ENCODE results near the gene NFYB.

NFYB gene

GRCh38 chr12:104137902-104138796 lies at the start of gene NFYB:
NFYB (minus strand) TSS chr12:104138210; CDS start chr12:104135453, 2,757 bp downstream.
- in situ Hi-C loops (cut with HindIII; ENCODE audit: low sequenced_read_pairs) = no loop called here
- H3K4me3 ChIP-seq (ENCODE audit: low read depth, low read length) = peak within 1 kb of the TSS; percentile 70
- TF ChIP-seq CTCF (IDR thresholded peaks at IDR 0.05; ENCODE audit: low read depth, low read length, missing control alignments) = no peak
- peak; percentile 95 for DNase-seq (ENCODE audit: low read depth)

- DNase-seq (ENCODE audit: low read depth) = no peak
- TF ChIP-seq CTCF (IDR thresholded peaks at IDR 0.05; ENCODE audit: low read depth, low read length, missing control alignments) = no peak
- no peak overlapping the region for H3K4me3 ChIP-seq (ENCODE audit: low read depth, low read length)
- in situ Hi-C loops (cut with HindIII; ENCODE audit: low sequenced_read_pairs) = no loop called here
Measured at GRCh38 chr12:104187446-104188155, 49.6 kb upstream of the NFYB start.

GRCh38 chr12:104183443-104183842 lies 45.4 kb upstream of the NFYB start:
- in situ Hi-C loops (cut with HindIII; ENCODE audit: low sequenced_read_pairs) = no loop called here
- TF ChIP-seq CTCF (IDR thresholded peaks at IDR 0.05; ENCODE audit: low read depth, low read length, missing control alignments) = no peak
- no peak overlapping the region for H3K4me3 ChIP-seq (ENCODE audit: low read depth, low read length)
- no peak for DNase-seq (ENCODE audit: low read depth)

- no peak overlapping the region for H3K4me3 ChIP-seq (ENCODE audit: low read depth, low read length)
- DNase-seq (ENCODE audit: low read depth) = no peak
- no peak for TF ChIP-seq CTCF (IDR thresholded peaks at IDR 0.05; ENCODE audit: low read depth, low read length, missing control alignments)
- in situ Hi-C loops (cut with HindIII; ENCODE audit: low sequenced_read_pairs) = no loop called here
Measured at GRCh38 chr12:104182621-104183378, 44.8 kb upstream of the NFYB start.

- TF ChIP-seq CTCF (IDR thresholded peaks at IDR 0.05; ENCODE audit: low read depth, low read length, missing control alignments) = no peak
- peak; percentile 86 for DNase-seq (ENCODE audit: low read depth)
- in situ Hi-C loops (cut with HindIII; ENCODE audit: low sequenced_read_pairs) = no loop called here
- no peak overlapping the region for H3K4me3 ChIP-seq (ENCODE audit: low read depth, low read length)
Measured at GRCh38 chr12:104182144-104182543, 44.1 kb upstream of the NFYB start.

GRCh38 chr12:104181313-104181712 lies 43.3 kb upstream of the NFYB start:
- in situ Hi-C loops (cut with HindIII; ENCODE audit: low sequenced_read_pairs) = no loop called here
- no peak overlapping the region for H3K4me3 ChIP-seq (ENCODE audit: low read depth, low read length)
- DNase-seq (ENCODE audit: low read depth) = no peak
- TF ChIP-seq CTCF (IDR thresholded peaks at IDR 0.05; ENCODE audit: low read depth, low read length, missing control alignments) = no peak

Measured in astrocyte of the cerebellum (primary cell).